DOHH2 (cell line): ENCODE data around the gene SRGAP1.

Experiments used
- CTCF ChIP-seq: fragments of 200-600 bp; sonication (generic); IDR thresholded peaks from one replicate; pipeline ENCODE4 v1.5.1; 2014; ENCODE audit warnings: antibody characterized with exemption, mild to moderate bottlenecking, low read depth, low read length; ENCODE audit not compliant: poor library complexity, severe bottlenecking
- EZH2phosphoT487 ChIP-seq: fragments of 200-600 bp; sonication (generic); IDR thresholded peaks from 2 replicates; pipeline ENCODE4 v1.6.1; 2017; ENCODE audit warnings: borderline replicate concordance, mild to moderate bottlenecking, antibody characterized with exemption, low read length, moderate library complexity, mixed read lengths

DNA sequence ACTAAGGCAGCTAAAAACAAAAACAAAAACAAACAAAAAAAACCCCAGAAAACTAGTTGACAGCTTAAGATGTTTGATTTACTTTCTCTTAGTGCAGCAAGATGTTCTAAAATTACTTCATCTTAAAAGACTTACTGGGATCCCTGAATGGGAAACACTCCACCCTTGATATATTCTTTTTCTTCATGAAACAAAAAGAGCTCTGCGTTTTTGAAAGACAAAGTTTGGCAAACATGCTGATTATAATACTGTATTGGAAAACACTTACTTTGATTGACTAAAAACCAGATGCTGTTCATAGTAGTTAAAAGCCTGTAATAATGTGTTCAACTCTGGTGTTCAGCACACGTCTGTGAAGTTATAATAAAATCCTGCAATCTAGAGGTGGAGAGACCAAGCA, 136.8 kb downstream of the SRGAP1 start:
- no peak for TF ChIP-seq CTCF
- no peak for TF ChIP-seq EZH2phosphoT487
